ENCODE measurements around the gene KRT78. TPM values are rescaled to one million over a fixed set of nuclear protein-coding genes. Genes with fewer than 3 reads are reported as not detected.
"Not testable (repeated sequence)": the region's sequence is repeated elsewhere in the genome, so short reads cannot be mapped to it uniquely, and the experiment has no call there.

The KRT78 gene
- polyA plus RNA-seq (ENCODE audit: insufficient read length in 3 of 3) = not detected
- long read RNA-seq, donor 1 = 0 reads
- long read RNA-seq, donor 2 = 0 reads
- long read RNA-seq, donor 3 = 0 reads
- long read RNA-seq, donor 4 = 0 reads
- long read RNA-seq, donor 5 = 0 reads
- long read RNA-seq, donor 6 = 0 reads
- long read RNA-seq, donor 7 = 0 reads
- long read RNA-seq, donor 8 = 0 reads
- long read RNA-seq, donor 9 = 0 reads
- long read RNA-seq, donor 10 = 0 reads
- long read RNA-seq, donor 11 = 0 reads
- long read RNA-seq, donor 12 = 0 reads
- long read RNA-seq, donor 13 = 0 reads
- long read RNA-seq, donor 14 = 0 reads
- long read RNA-seq, donor 15 = 0 reads
- long read RNA-seq, donor 16 = 0 reads

- no peak for DNase-seq
Measured at GRCh38 chr12:52848661-52849255, at the start of gene KRT78. Gene KRT78 (minus strand): TSS chr12:52848994. CDS start chr12:52848930, 64 bp downstream.

GRCh38 chr12:52896190-52897100 lies 47.7 kb upstream of the KRT78 start:
- DNase-seq = no peak

GRCh38 chr12:52895726-52896189 lies 47.0 kb upstream of the KRT78 start:
- no peak for DNase-seq

GRCh38 chr12:52892974-52893373 lies 44.2 kb upstream of the KRT78 start:
- no peak for DNase-seq

GRCh38 chr12:52892207-52892852 lies 43.5 kb upstream of the KRT78 start:
- DNase-seq = no peak

GRCh38 chr12:52891044-52891443 lies 42.2 kb upstream of the KRT78 start:
- DNase-seq = no peak

GRCh38 chr12:52890417-52890816 lies 41.6 kb upstream of the KRT78 start:
- no peak for DNase-seq

- no peak for DNase-seq
Measured at GRCh38 chr12:52884526-52885293, 35.9 kb upstream of the KRT78 start.

GRCh38 chr12:52880499-52880898 lies 31.7 kb upstream of the KRT78 start:
- not testable (repeated sequence) for DNase-seq

GRCh38 chr12:52879394-52880351 lies 30.9 kb upstream of the KRT78 start:
- DNase-seq = peak; percentile 84

GRCh38 chr12:52878507-52879393 lies 30.0 kb upstream of the KRT78 start:
- DNase-seq = no peak

- DNase-seq = no peak
Measured at GRCh38 chr12:52877242-52877641, 28.4 kb upstream of the KRT78 start.

- no peak for DNase-seq
Measured at GRCh38 chr12:52876372-52876771, 27.6 kb upstream of the KRT78 start.

GRCh38 chr12:52874573-52875435 lies 26.0 kb upstream of the KRT78 start:
- no peak for DNase-seq

GRCh38 chr12:52873832-52874572 lies 25.2 kb upstream of the KRT78 start:
- peak; percentile 37 for DNase-seq

- DNase-seq = no peak
Measured at GRCh38 chr12:52873513-52873831, 24.7 kb upstream of the KRT78 start.
